Measurements from ENCODE around the gene FILIP1.
"Not testable (repeated sequence)": the region's sequence is repeated elsewhere in the genome, so short reads cannot be mapped to it uniquely, and the experiment has no call there.

FILIP1 gene

GRCh38 chr6:75449630-75450206 lies 43.9 kb downstream of the FILIP1 start:
- peak; percentile 66 for DNase-seq (ENCODE audit: low spot score)

GRCh38 chr6:75446241-75446880 lies 47.2 kb downstream of the FILIP1 start:
- DNase-seq (ENCODE audit: low spot score), result no peak

- no peak for DNase-seq (ENCODE audit: low spot score)
Measured at GRCh38 chr6:75445738-75446137, 47.9 kb downstream of the FILIP1 start.

GRCh38 chr6:75444899-75445298 lies 48.7 kb downstream of the FILIP1 start:
- DNase-seq (ENCODE audit: low spot score), result no peak

- not testable (repeated sequence) for DNase-seq (ENCODE audit: low spot score)
Measured at GRCh38 chr6:75441883-75442282, 51.7 kb downstream of the FILIP1 start.

GRCh38 chr6:75441479-75441878 lies 52.1 kb downstream of the FILIP1 start:
- not testable (repeated sequence) for DNase-seq (ENCODE audit: low spot score)

- no peak for DNase-seq (ENCODE audit: low spot score)
Measured at GRCh38 chr6:75438442-75439116, 55.0 kb downstream of the FILIP1 start.

GRCh38 chr6:75438013-75438431 lies 55.6 kb downstream of the FILIP1 start:
- DNase-seq (ENCODE audit: low spot score), result peak; percentile 6

- peak; percentile 82 for DNase-seq (ENCODE audit: low spot score)
Measured at GRCh38 chr6:75437421-75437891, 56.1 kb downstream of the FILIP1 start.

- DNase-seq (ENCODE audit: low spot score), result peak; percentile 9
Measured at GRCh38 chr6:75436869-75437268, 56.7 kb downstream of the FILIP1 start.

GRCh38 chr6:75432809-75433208 lies 60.8 kb downstream of the FILIP1 start:
- DNase-seq (ENCODE audit: low spot score), result not testable (repeated sequence)

- DNase-seq (ENCODE audit: low spot score), result peak; percentile 27
Measured at GRCh38 chr6:75431379-75431778, 62.2 kb downstream of the FILIP1 start.

GRCh38 chr6:75430631-75431325 lies 62.8 kb downstream of the FILIP1 start:
- no peak for DNase-seq (ENCODE audit: low spot score)

GRCh38 chr6:75429061-75429703 lies 64.4 kb downstream of the FILIP1 start:
- DNase-seq (ENCODE audit: low spot score), result no peak

- DNase-seq (ENCODE audit: low spot score), result no peak
Measured at GRCh38 chr6:75428204-75428603, 65.4 kb downstream of the FILIP1 start.

GRCh38 chr6:75427329-75427728 lies 66.3 kb downstream of the FILIP1 start:
- no peak for DNase-seq (ENCODE audit: low spot score)

- no peak for DNase-seq (ENCODE audit: low spot score)
Measured at GRCh38 chr6:75424618-75425548, 68.7 kb downstream of the FILIP1 start.

GRCh38 chr6:75423386-75423785 lies 70.2 kb downstream of the FILIP1 start:
- DNase-seq (ENCODE audit: low spot score), result no peak

- DNase-seq (ENCODE audit: low spot score), result peak; percentile 31
Measured at GRCh38 chr6:75422024-75422639, 71.5 kb downstream of the FILIP1 start.

- DNase-seq (ENCODE audit: low spot score), result no peak
Measured at GRCh38 chr6:75421316-75422023, 72.1 kb downstream of the FILIP1 start.
